Stimulated activated CD8-positive, alpha-beta memory T cell treated with anti-CD3 and anti-CD28 coated beads, Interleukin-15, amount 100 ng/mL, for 24 hours (primary cell): ENCODE measurements around the gene ST3GAL6.
"Not testable (repeated sequence)": the region's sequence is repeated elsewhere in the genome, so short reads cannot be mapped to it uniquely, and the experiment has no call there.

Source experiments
- DNase-seq: peaks from one replicate; pipeline ENCODE4 v3.0.0-alpha.2; 2020; ENCODE audit warnings: low read depth

Gene ST3GAL6

GRCh38 chr3:98805571-98805970 is 42.4 kb downstream of the ST3GAL6 start:
- DNase-seq, result no peak

GRCh38 chr3:98806521-98806920 is 43.4 kb downstream of the ST3GAL6 start:
- DNase-seq, result no peak

- DNase-seq, result no peak
Observed at GRCh38 chr3:98807011-98807410, 43.9 kb downstream of the ST3GAL6 start.

- no peak for DNase-seq
Observed at GRCh38 chr3:98807561-98807960, 44.4 kb downstream of the ST3GAL6 start.

- no peak for DNase-seq
Observed at GRCh38 chr3:98808071-98808470, 44.9 kb downstream of the ST3GAL6 start.

GRCh38 chr3:98809557-98809956 is 46.4 kb downstream of the ST3GAL6 start:
- DNase-seq, result no peak

GRCh38 chr3:98811048-98811447 is 47.9 kb downstream of the ST3GAL6 start:
- no peak for DNase-seq

- DNase-seq, result no peak
Observed at GRCh38 chr3:98812851-98813374, 49.8 kb downstream of the ST3GAL6 start.

GRCh38 chr3:98814817-98815420 is 51.8 kb downstream of the ST3GAL6 start:
- no peak for DNase-seq

GRCh38 chr3:98817547-98818041 is 54.5 kb downstream of the ST3GAL6 start:
- DNase-seq, result no peak

GRCh38 chr3:98821063-98821462 is 57.9 kb downstream of the ST3GAL6 start:
- DNase-seq, result no peak

- DNase-seq, result no peak
Observed at GRCh38 chr3:98823791-98824190, 60.7 kb downstream of the ST3GAL6 start.

- no peak for DNase-seq
Observed at GRCh38 chr3:98824256-98824655, 61.1 kb downstream of the ST3GAL6 start.

GRCh38 chr3:98826126-98826525 is 63.0 kb downstream of the ST3GAL6 start:
- DNase-seq, result no peak

- DNase-seq, result no peak
Observed at GRCh38 chr3:98827221-98827920, 64.2 kb downstream of the ST3GAL6 start.

- DNase-seq, result no peak
Observed at GRCh38 chr3:98829246-98829832, 66.2 kb downstream of the ST3GAL6 start.

- not testable (repeated sequence) for DNase-seq
Observed at GRCh38 chr3:98831060-98831459, 67.9 kb downstream of the ST3GAL6 start.

- DNase-seq, result no peak
Observed at GRCh38 chr3:98839846-98840245, 76.7 kb downstream of the ST3GAL6 start.

GRCh38 chr3:98843266-98843959 is 80.3 kb downstream of the ST3GAL6 start:
- DNase-seq, result no peak
